Mesothelial cell of epicardium (in vitro differentiated cells): ENCODE results near the gene IFNLR1. TPM values are rescaled to one million over a fixed set of nuclear protein-coding genes. Genes with fewer than 3 reads are reported as not detected.

Experiments
- DNase-seq, 2 experiments: peaks; one replicate each; pipeline ENCODE4 v3.0.0; 2021; ENCODE audit warnings: low spot score in 2 of 2; ENCODE audit not compliant: unreplicated experiment in 2 of 2
- H3K27ac Mint-ChIP-seq: 2 replicates; pipeline ENCODE4 v1.8.0; 2021; ENCODE audit warnings: mixed read lengths
- H3K27me3 Mint-ChIP-seq: 2 replicates; pipeline ENCODE4 v1.8.0; 2021; ENCODE audit warnings: low read depth, mixed read lengths
- H3K36me3 Mint-ChIP-seq: 2 replicates; pipeline ENCODE4 v1.8.0; 2021; ENCODE audit warnings: mixed read lengths
- H3K4me1 Mint-ChIP-seq: 2 replicates; pipeline ENCODE4 v1.8.0; 2021; ENCODE audit warnings: mixed read lengths
- H3K4me3 Mint-ChIP-seq: 2 replicates; pipeline ENCODE4 v1.8.0; 2021; ENCODE audit warnings: mild to moderate bottlenecking, moderate library complexity, mixed read lengths
- H3K9me3 Mint-ChIP-seq: 2 replicates; pipeline ENCODE4 v1.8.0; 2021; ENCODE audit warnings: mixed read lengths
- total RNA-seq: library from RNA; stranded (reverse); gene quantifications from 3 replicates; pipeline ENCODE4 v1.2.1, GENCODE V29; 2021
- TF ChIP-seq, protein P1 (sequence below): fragments of 200-600 bp; sonication (generic); IDR thresholded peaks from one replicate; pipeline ENCODE4 v1.5.0; 2021; ENCODE audit warnings: antibody characterized with exemption; ENCODE audit not compliant: unreplicated experiment

The IFNLR1 gene
- total RNA-seq, 1 donor from 2014 or later: 12.1 TPM

DNA sequence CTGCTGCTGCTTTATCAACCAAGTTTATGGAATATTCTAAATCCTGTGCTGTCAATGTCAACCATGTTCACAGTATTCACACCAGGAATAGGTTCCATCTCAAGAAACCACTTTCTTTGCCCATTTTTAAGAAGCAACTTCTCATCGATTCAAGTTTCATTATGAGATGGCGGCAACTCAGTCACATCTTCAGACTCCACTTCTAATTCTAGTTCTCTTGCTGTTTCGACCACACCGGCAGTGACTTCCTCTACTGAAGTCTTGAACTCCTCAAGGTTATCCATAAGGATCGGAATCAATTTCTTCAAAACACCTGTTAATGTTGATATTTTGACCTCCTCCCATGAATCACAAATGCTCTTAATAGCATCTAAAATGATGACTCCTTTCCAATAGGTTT is 39.7 kb upstream of the IFNLR1 start:
- Mint-ChIP-seq H3K9me3 (no peaks in the 10 kb centered on the region), H3K27ac (no peak overlapping the region), H3K27me3 (no peaks in the 10 kb centered on the region), H3K4me3 (no peak overlapping the region), H3K4me1 (peaks cover 2% of the 10 kb centered on the region), H3K36me3 (no peaks in the 10 kb centered on the region)
- TF ChIP-seq, protein P1, sequence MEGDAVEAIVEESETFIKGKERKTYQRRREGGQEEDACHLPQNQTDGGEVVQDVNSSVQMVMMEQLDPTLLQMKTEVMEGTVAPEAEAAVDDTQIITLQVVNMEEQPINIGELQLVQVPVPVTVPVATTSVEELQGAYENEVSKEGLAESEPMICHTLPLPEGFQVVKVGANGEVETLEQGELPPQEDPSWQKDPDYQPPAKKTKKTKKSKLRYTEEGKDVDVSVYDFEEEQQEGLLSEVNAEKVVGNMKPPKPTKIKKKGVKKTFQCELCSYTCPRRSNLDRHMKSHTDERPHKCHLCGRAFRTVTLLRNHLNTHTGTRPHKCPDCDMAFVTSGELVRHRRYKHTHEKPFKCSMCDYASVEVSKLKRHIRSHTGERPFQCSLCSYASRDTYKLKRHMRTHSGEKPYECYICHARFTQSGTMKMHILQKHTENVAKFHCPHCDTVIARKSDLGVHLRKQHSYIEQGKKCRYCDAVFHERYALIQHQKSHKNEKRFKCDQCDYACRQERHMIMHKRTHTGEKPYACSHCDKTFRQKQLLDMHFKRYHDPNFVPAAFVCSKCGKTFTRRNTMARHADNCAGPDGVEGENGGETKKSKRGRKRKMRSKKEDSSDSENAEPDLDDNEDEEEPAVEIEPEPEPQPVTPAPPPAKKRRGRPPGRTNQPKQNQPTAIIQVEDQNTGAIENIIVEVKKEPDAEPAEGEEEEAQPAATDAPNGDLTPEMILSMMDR: no peak
- no peak for DNase-seq

DNA sequence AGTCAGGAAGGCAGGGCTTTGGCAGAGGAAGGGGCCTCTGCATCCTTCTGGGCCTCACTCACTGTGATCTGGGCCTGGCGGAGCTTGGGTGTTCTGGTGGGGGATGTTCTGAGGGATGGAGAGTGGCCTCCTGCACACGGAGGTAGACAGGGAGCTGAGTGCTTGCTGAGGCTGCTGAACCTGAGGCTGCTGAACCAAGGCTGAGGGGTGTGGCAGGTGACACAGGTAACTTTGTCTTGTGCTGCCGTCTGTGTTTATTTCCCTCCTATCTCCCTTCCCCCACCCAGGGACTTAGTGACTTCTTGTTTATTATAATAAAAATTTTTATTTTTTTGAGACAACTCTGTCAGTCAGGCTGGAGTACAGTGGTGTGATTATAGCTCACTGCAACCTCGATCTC is 37.7 kb upstream of the IFNLR1 start:
- H3K9me3 Mint-ChIP-seq: no peaks in the 10 kb centered on the region
- TF ChIP-seq, protein P1: no peak
- H3K4me3 Mint-ChIP-seq: no peak overlapping the region
- H3K4me1 Mint-ChIP-seq: peaks cover 2% of the 10 kb centered on the region
- H3K27me3 Mint-ChIP-seq: peaks cover 2% of the 10 kb centered on the region
- no peak overlapping the region for H3K27ac Mint-ChIP-seq
- no peak for DNase-seq
- H3K36me3 Mint-ChIP-seq: no peaks in the 10 kb centered on the region

- DNase-seq: no peak
Measured at GRCh38 chr1:24224086-24224485, 37.0 kb upstream of the IFNLR1 start.

DNA sequence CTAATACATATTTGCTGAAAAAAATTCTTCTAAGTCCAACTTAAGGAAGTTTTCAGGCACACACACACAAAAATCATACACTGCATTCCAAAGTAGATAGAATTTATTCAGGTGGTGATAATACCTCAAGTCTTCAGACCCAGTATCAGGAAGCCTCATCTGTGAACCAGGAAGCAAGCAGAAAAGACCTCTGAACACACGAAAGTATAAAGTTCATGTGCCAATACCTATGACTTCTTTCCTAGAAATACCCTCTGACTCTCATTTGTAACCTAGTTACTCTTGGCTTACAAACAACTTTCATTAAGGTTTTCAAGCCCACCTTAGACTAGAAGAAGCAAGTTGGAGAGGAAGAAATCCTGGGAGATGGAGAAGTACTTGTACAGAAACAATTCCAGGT is 35.7 kb upstream of the IFNLR1 start:
- TF ChIP-seq, protein P1: no peak
- Mint-ChIP-seq H3K27ac (no peak overlapping the region), H3K36me3 (no peaks in the 10 kb centered on the region), H3K27me3 (peaks cover 2% of the 10 kb centered on the region), H3K4me1 (peaks cover 2% of the 10 kb centered on the region), H3K4me3 (no peak overlapping the region), H3K9me3 (no peaks in the 10 kb centered on the region)
- DNase-seq: no peak

More at GRCh38 chr1:24224086-24224485, 37.0 kb upstream of the IFNLR1 start:
- Mint-ChIP-seq H3K9me3 (no peaks in the 10 kb centered on the region), H3K27me3 (peaks cover 2% of the 10 kb centered on the region), H3K27ac (no peak overlapping the region), H3K36me3 (no peaks in the 10 kb centered on the region), H3K4me1 (peaks cover 2% of the 10 kb centered on the region), H3K4me3 (no peak overlapping the region)
- TF ChIP-seq, protein P1: no peak

DNA sequence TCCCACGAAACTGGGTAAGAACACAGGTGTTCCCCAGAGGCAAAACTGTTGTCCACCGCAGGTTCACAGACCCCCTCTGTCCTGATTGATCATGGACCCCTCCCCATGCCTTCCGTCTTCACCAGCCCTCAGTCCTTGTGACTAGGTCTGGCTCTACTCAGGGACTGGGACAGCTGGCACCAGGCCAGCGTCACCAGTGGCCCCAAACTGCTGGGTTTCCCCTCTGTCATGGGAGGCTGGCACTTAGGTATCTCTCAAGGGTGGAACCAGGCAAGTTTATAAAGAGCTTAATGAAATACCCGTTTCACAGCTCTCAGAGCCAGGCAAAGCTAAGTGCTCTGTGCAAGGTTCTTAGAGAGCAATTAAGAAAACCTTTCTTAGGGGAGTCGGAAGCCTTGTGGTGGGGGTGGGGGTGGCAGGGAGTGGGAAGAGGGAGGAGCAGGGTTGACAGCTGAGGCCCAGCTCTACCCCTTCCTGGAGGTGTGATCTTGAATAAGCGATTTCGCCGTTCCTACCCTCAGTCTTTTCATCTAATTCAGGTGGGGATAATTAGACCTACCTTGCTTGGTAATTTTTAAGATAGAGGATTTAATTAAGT is 35.0 kb upstream of the IFNLR1 start:
- H3K4me3 Mint-ChIP-seq: no peak overlapping the region
- DNase-seq: no peak
- H3K9me3 Mint-ChIP-seq: no peaks in the 10 kb centered on the region
- no peaks in the 10 kb centered on the region for H3K36me3 Mint-ChIP-seq
- peaks cover 7% of the 10 kb centered on the region for H3K4me1 Mint-ChIP-seq
- no peak overlapping the region for H3K27ac Mint-ChIP-seq
- TF ChIP-seq, protein P1: no peak
- peaks cover 2% of the 10 kb centered on the region for H3K27me3 Mint-ChIP-seq

DNA sequence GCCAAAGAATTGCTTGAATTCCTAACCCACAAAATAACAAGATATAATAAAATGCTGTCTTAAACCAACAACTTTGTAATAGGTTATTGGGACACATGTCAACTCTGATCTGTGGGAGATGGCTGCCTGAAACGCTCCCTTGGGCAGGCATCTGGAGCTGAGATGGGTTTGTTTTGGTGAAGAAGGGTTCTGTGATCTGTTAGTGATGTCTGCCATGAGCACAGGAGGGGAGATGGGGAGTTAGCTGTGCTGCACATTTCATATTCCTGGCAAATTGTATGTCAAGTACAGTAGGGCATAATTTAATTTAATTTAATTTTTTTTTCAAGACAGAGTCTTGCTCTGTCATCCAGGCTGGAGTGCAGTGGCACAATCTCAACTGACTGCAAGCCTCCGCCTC is 34.2 kb upstream of the IFNLR1 start:
- Mint-ChIP-seq H3K27me3 (peaks cover 2% of the 10 kb centered on the region), H3K9me3 (no peaks in the 10 kb centered on the region), H3K27ac (no peak overlapping the region), H3K4me3 (no peak overlapping the region), H3K36me3 (no peaks in the 10 kb centered on the region), H3K4me1 (peaks cover 13% of the 10 kb centered on the region)
- TF ChIP-seq, protein P1: no peak
- no peak for DNase-seq
